Natural killer cell treated with Interleukin-12 subunit alpha and Interleukin-12 subunit beta and Interleukin-15 and Interleukin-18, amount 100 ng/mL, for 72 hours (primary cell): ENCODE results near the gene RNF34. TPM values are rescaled to one million over a fixed set of nuclear protein-coding genes. Genes with fewer than 3 reads are reported as not detected.

Experiments used
- ATAC-seq, 2 donors: fragments of 150-1000 bp; cut with Tn5 transposase in 1 of 2; sonication (Bioruptor Pico), chemical (Tn5 transposase) in 1 of 2; 2 replicates each; pipeline ENCODE4 v1.10.0; 2021
- DNase-seq: peaks from one replicate; pipeline ENCODE4 v3.0.0; 2022; ENCODE audit warnings: low spot score
- H3K27ac Mint-ChIP-seq, 2 donors: 1 replicate in 1 of 2; 2 replicates in 1 of 2; pipeline ENCODE4 v1.8.0; 2022; ENCODE audit warnings: mixed read lengths in 2 of 2, mild to moderate bottlenecking in 1 of 2, moderate library complexity in 1 of 2
- H3K27me3 Mint-ChIP-seq, 2 donors: 1 replicate in 1 of 2; 2 replicates in 1 of 2; pipeline ENCODE4 v1.8.0; 2022; ENCODE audit warnings: mixed read lengths in 2 of 2
- H3K36me3 Mint-ChIP-seq: one replicate; pipeline ENCODE4 v1.8.0; 2022; ENCODE audit warnings: mixed read lengths
- H3K4me1 Mint-ChIP-seq, 2 donors: 1 replicate in 1 of 2; 2 replicates in 1 of 2; pipeline ENCODE4 v1.8.0; 2022; ENCODE audit warnings: low read depth in 2 of 2, mixed read lengths in 2 of 2, mild to moderate bottlenecking in 1 of 2
- H3K4me3 Mint-ChIP-seq: one replicate; pipeline ENCODE4 v1.8.0; 2022; ENCODE audit warnings: mixed read lengths
- H3K9me3 Mint-ChIP-seq: 2 replicates; pipeline ENCODE4 v1.8.0; 2022; ENCODE audit warnings: mixed read lengths
- total RNA-seq, 2 donors: library from RNA; stranded (reverse); gene quantifications; one replicate each; pipeline ENCODE4 v1.2.3, GENCODE V29; 2022

Gene RNF34
- total RNA-seq, 2 donors from 2014 or later: 85.4 to 149 TPM

DNA sequence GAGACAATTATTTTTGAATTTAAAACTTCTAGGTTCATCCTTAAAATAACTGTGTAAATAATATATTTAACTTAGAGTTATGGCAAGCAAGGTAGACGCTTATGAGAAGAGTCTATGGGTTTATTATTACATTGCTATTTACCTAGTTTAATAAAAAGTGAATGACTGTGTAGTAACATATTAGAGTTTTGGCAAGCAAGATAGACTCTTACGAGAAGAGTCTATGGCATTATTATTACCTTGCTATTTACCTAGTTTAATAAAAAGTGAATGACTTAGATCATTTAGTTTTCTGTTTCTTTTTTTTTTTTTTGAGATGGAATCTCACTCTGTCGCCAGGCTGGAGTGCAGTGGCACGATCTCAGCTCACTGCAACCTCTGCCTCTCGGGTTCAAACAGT, 3.8 kb downstream of the RNF34 start:
- Mint-ChIP-seq H3K4me1 (peaks cover 29 to 41% of the 10 kb centered on the region in 2 donors), H3K27me3 (no peaks in the 10 kb centered on the region), H3K36me3 (peaks cover 16% of the 10 kb centered on the region), H3K4me3 (no peak overlapping the region), H3K27ac (peak overlapping the region in 1 of 2 donors; percentile 17), H3K9me3 (no peaks in the 10 kb centered on the region)
- ATAC-seq: no peak
- DNase-seq: no peak

GRCh38 chr12:121404734-121405133, 4.8 kb downstream of the RNF34 start:
- no peak for DNase-seq
- Mint-ChIP-seq H3K4me1 (peaks cover 24 to 33% of the 10 kb centered on the region in 2 donors), H3K4me3 (no peak overlapping the region), H3K36me3 (peaks cover 16% of the 10 kb centered on the region), H3K27ac (peak overlapping the region in 1 of 2 donors; percentile 17), H3K9me3 (no peaks in the 10 kb centered on the region), H3K27me3 (no peaks in the 10 kb centered on the region)
- no peak for ATAC-seq

GRCh38 chr12:121405211-121405610, 5.3 kb downstream of the RNF34 start:
- Mint-ChIP-seq H3K4me3 (no peak overlapping the region), H3K27me3 (no peaks in the 10 kb centered on the region), H3K27ac (no peak overlapping the region), H3K36me3 (peaks cover 16% of the 10 kb centered on the region), H3K9me3 (no peaks in the 10 kb centered on the region), H3K4me1 (peaks cover 22 to 30% of the 10 kb centered on the region in 2 donors)
- ATAC-seq (no peak), DNase-seq (no peak)

GRCh38 chr12:121413917-121414316, 14.0 kb downstream of the RNF34 start:
- ATAC-seq: no peak
- DNase-seq: no peak
- Mint-ChIP-seq H3K9me3 (no peaks in the 10 kb centered on the region), H3K27ac (no peak overlapping the region), H3K4me3 (no peak overlapping the region), H3K27me3 (no peaks in the 10 kb centered on the region), H3K4me1 (peaks cover 0 to 5% of the 10 kb centered on the region in 2 donors), H3K36me3 (peaks cover 6% of the 10 kb centered on the region)

- DNase-seq (no peak), ATAC-seq (no peak)
- peaks cover 24% of the 10 kb centered on the region for H3K36me3 Mint-ChIP-seq
- H3K4me1 Mint-ChIP-seq: peaks cover 5 to 8% of the 10 kb centered on the region in 2 donors
- no peak overlapping the region for H3K4me3 Mint-ChIP-seq
- no peak overlapping the region for H3K27ac Mint-ChIP-seq
- no peaks in the 10 kb centered on the region for H3K27me3 Mint-ChIP-seq
- no peaks in the 10 kb centered on the region for H3K9me3 Mint-ChIP-seq
Measured at GRCh38 chr12:121417847-121418246, 17.9 kb downstream of the RNF34 start.

DNA sequence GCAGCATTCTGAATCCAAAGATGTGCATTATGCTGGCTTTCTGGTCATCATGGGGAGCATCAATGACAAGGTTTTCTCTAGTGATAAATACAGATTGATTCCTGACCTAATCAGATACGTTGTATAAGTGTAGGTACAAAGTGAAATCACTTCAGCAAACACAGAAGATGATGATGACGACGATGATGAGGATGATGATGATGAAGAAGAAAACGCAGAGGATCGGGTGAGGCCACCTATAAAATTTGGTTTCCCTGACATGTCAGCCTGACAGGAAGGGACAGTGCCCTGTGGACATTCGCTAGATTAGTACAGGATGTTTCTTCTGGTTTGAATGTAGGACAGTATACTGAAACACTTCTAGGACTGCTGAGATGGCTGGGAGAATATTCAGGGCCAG, 20.2 kb downstream of the RNF34 start:
- Mint-ChIP-seq H3K4me1 (peaks cover 5 to 11% of the 10 kb centered on the region in 2 donors), H3K27ac (peak overlapping the region in 1 of 2 donors; percentile 6), H3K4me3 (no peak overlapping the region), H3K9me3 (no peaks in the 10 kb centered on the region), H3K36me3 (peaks cover 30% of the 10 kb centered on the region), H3K27me3 (no peaks in the 10 kb centered on the region)
- DNase-seq (no peak), ATAC-seq (no peak)

DNA sequence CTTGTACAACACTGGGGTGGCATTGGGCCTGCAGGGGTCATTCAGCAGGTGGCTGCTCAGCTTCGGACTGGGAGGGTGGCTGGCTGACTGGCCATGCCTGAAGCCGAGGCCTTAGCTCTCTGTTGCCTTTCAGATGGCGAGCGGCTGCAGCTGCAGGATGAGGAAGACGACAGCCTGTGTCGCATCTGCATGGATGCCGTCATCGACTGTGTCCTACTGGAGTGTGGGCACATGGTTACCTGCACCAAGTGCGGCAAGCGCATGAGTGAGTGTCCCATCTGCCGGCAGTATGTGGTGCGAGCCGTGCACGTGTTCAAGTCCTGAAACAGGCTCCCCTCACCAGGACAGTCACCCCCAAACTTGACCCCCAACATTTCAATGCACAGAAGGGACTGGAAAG, 23.3 kb downstream of the RNF34 start:
- Mint-ChIP-seq H3K27ac (no peak overlapping the region), H3K36me3 (peaks cover 24% of the 10 kb centered on the region), H3K27me3 (no peaks in the 10 kb centered on the region), H3K4me3 (no peak overlapping the region), H3K9me3 (no peaks in the 10 kb centered on the region), H3K4me1 (peaks cover 0 to 11% of the 10 kb centered on the region in 2 donors)
- no peak for DNase-seq
- no peak for ATAC-seq

GRCh38 chr12:121423682-121424623, 24.0 kb downstream of the RNF34 start:
- no peak overlapping the region for H3K27ac Mint-ChIP-seq

GRCh38 chr12:121424624-121424975, 24.7 kb downstream of the RNF34 start:
- no peaks in the 10 kb centered on the region for H3K9me3 Mint-ChIP-seq
- H3K27me3 Mint-ChIP-seq: no peaks in the 10 kb centered on the region
- DNase-seq: no peak
- no peak overlapping the region for H3K4me3 Mint-ChIP-seq
- peaks cover 34% of the 10 kb centered on the region for H3K36me3 Mint-ChIP-seq
- no peak for ATAC-seq
- H3K27ac Mint-ChIP-seq: no peak overlapping the region
- H3K4me1 Mint-ChIP-seq: peaks cover 7 to 20% of the 10 kb centered on the region in 2 donors

More at GRCh38 chr12:121423682-121424623, 24.0 kb downstream of the RNF34 start:
- ATAC-seq: no peak
- Mint-ChIP-seq H3K36me3 (peaks cover 27% of the 10 kb centered on the region), H3K4me1 (peaks cover under 1 to 14% of the 10 kb centered on the region in 2 donors), H3K27me3 (no peaks in the 10 kb centered on the region), H3K4me3 (no peak overlapping the region), H3K9me3 (no peaks in the 10 kb centered on the region)
- no peak for DNase-seq

DNA sequence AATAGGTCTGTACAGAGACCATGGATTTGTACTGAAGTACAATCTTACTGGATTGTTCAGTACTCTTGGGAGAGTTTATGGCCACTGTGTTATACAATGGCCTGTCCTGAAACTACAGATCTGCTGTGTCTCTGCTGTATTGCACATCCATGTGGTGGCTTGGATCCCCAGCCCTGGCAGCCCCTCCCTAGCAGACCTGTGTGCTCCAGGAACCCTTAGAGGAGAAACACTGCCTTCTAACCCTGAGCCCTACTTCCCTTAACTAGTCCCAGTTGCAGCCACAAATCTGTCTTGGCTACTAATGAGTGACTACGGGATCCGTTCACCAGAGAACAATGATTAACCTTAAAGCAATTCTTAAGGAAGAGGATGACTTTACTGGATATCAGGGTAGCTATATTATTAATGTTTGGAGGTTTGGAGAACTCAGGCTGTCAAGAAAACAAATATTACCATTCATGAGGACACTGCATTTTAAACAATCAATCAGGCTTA, 27.7 kb downstream of the RNF34 start:
- Mint-ChIP-seq H3K27me3 (no peaks in the 10 kb centered on the region), H3K4me1 (peaks cover 11 to 16% of the 10 kb centered on the region in 2 donors), H3K36me3 (peaks cover 32% of the 10 kb centered on the region), H3K4me3 (no peak overlapping the region), H3K9me3 (no peaks in the 10 kb centered on the region), H3K27ac (peak overlapping the region; percentile 18 to 64)
- ATAC-seq (no peak), DNase-seq (no peak)

DNA sequence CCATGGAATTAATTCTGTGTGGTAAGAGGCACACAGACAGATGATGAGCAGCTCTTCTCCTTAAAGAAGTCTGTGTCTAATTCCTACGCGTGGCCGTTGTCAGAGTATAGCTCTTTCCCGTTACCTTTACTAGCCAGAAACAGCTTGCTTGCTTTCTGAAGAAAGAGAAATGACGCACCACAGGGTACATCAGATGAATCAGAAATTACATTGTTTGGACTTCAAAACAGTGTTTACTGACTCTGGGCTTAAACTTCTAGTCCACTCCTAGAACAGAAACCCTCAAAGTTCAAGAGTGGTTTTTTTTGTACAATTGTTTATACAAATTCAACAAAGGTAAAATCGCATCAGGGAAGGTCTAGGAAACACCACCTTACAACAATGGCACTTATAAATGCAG, 29.0 kb downstream of the RNF34 start:
- DNase-seq (no peak), ATAC-seq (no peak)
- no peaks in the 10 kb centered on the region for H3K9me3 Mint-ChIP-seq
- H3K4me3 Mint-ChIP-seq: no peak overlapping the region
- peaks cover 28% of the 10 kb centered on the region for H3K36me3 Mint-ChIP-seq
- H3K27ac Mint-ChIP-seq: peak overlapping the region in 1 of 2 donors; percentile 56
- no peaks in the 10 kb centered on the region for H3K27me3 Mint-ChIP-seq
- H3K4me1 Mint-ChIP-seq: peaks cover 14 to 16% of the 10 kb centered on the region in 2 donors

- DNase-seq (no peak), ATAC-seq (no peak)
- Mint-ChIP-seq H3K36me3 (peaks cover 26% of the 10 kb centered on the region), H3K4me3 (no peak overlapping the region), H3K27ac (no peak overlapping the region), H3K4me1 (peaks cover 14 to 15% of the 10 kb centered on the region in 2 donors), H3K9me3 (no peaks in the 10 kb centered on the region), H3K27me3 (no peaks in the 10 kb centered on the region)
Measured at GRCh38 chr12:121430833-121431415, 31.0 kb downstream of the RNF34 start.

GRCh38 chr12:121432740-121433480, 33.0 kb downstream of the RNF34 start:
- H3K9me3 Mint-ChIP-seq: no peaks in the 10 kb centered on the region
- peaks cover 37% of the 10 kb centered on the region for H3K36me3 Mint-ChIP-seq
- no peak for ATAC-seq
- H3K4me1 Mint-ChIP-seq: peaks cover 14 to 15% of the 10 kb centered on the region in 2 donors
- H3K4me3 Mint-ChIP-seq: no peak overlapping the region
- DNase-seq: no peak
- H3K27me3 Mint-ChIP-seq: no peaks in the 10 kb centered on the region
- H3K27ac Mint-ChIP-seq: peak overlapping the region; percentile 48 to 54
